K562 (cell line): ENCODE results near the gene CREB5.

Experiments used
- CTCF ChIP-seq, 3 experiments: IDR thresholded peaks in 2 of 3; conservative IDR thresholded peaks in 1 of 3; 2 replicates each; pipeline ENCODE4 v1.5.1; 2011 to 2012; ENCODE audit warnings: low read length in 3 of 3, mild to moderate bottlenecking in 3 of 3, control low read depth in 2 of 3, improper control_type of control experiment in 1 of 3, inconsistent platforms in 1 of 3, low read depth in 1 of 3, mixed read lengths in 1 of 3, moderate library complexity in 1 of 3; ENCODE audit not compliant: insufficient read depth in 2 of 3
- HDAC1 ChIP-seq, 2 experiments: fragments of 450-650 bp; IDR thresholded peaks; 2 replicates each; pipeline ENCODE4 v1.6.1; 2016 to 2017; ENCODE audit warnings: inconsistent platforms in 1 of 2, mild to moderate bottlenecking in 1 of 2, moderate library complexity in 1 of 2
- JUND ChIP-seq, 2 experiments: IDR thresholded peaks; 2 replicates in 1 of 2; 3 replicates in 1 of 2; pipeline ENCODE4 v1.6.1; 2011; ENCODE audit warnings: borderline replicate concordance in 2 of 2, low read depth in 2 of 2, low read length in 2 of 2, improper control_type of control experiment in 1 of 2, missing biosample characterization in 1 of 2, missing genetic modification characterization in 1 of 2, missing genetic modification reagents in 1 of 2
- LARP7 ChIP-seq: fragments of 450-650 bp; IDR thresholded peaks from 2 replicates; pipeline ENCODE4 v1.6.1; 2016
- WHSC1 ChIP-seq: IDR thresholded peaks from one replicate; pipeline ENCODE4 v1.6.1; 2012; ENCODE audit warnings: low read length, control low read depth, inconsistent platforms
- ZBTB49 ChIP-seq: sonication (generic); formaldehyde crosslinking; IDR thresholded peaks from 2 replicates; pipeline ENCODE4 v1.8.0; 2022; ENCODE audit warnings: missing genetic modification reagents, mild to moderate bottlenecking, borderline replicate concordance
- ZNF41 ChIP-seq: fragments of 250-450 bp; sonication (Bioruptor Pico); conservative IDR thresholded peaks from 2 replicates; pipeline ENCODE4 v1.4.0; 2020; ENCODE audit warnings: mild to moderate bottlenecking

- no peak for TF ChIP-seq ZBTB49 (CRISPR knock-in tag)
- no peak for TF ChIP-seq CTCF (IDR thresholded peaks at IDR 0.05 in 2 of 3, conservative IDR thresholded peaks at IDR 0.05 in 1 of 3; ENCODE audit: insufficient read depth in 2 of 3, low read depth in 1 of 3, low read length in 3 of 3)
- no peak for TF ChIP-seq HDAC1 (IDR thresholded peaks at IDR 0.05)
- TF ChIP-seq ZNF41 (CRISPR knock-in tag), result no peak
- TF ChIP-seq LARP7, result no peak
- TF ChIP-seq WHSC1, result no peak
- TF ChIP-seq JUND (IDR thresholded peaks at IDR 0.05; ENCODE audit: borderline replicate concordance, low read depth, low read length), result no peak
- TF ChIP-seq JUND (tag; IDR thresholded peaks at IDR 0.05; ENCODE audit: borderline replicate concordance, low read depth, low read length), result no peak
These were observed 265.4 kb downstream of the CREB5 start for GRCh38 chr7:28677668-28678067.
